Neuronal stem cell (in vitro differentiated cells): ENCODE data around the gene FCER2. TPM values are rescaled to one million over a fixed set of nuclear protein-coding genes. Genes with fewer than 3 reads are reported as not detected.

Experiments used
- DNase-seq: peaks from one replicate; pipeline ENCODE4 v3.0.0-alpha.2; 2013; ENCODE audit warnings: low spot score
- H2AFZ ChIP-seq: one replicate; pipeline ENCODE4 v1.6.1; 2013; ENCODE audit warnings: mild to moderate bottlenecking, low read length, inconsistent platforms
- H2AK5ac ChIP-seq: 2 replicates; pipeline ENCODE4 v1.6.1; 2013; ENCODE audit warnings: low read depth, mild to moderate bottlenecking, inconsistent platforms, low read length, moderate library complexity, mixed read lengths
- H2BK120ac ChIP-seq: 2 replicates; pipeline ENCODE4 v1.6.1; 2013; ENCODE audit warnings: low read depth, mild to moderate bottlenecking, inconsistent platforms, low read length, moderate library complexity, mixed read lengths
- H2BK12ac ChIP-seq: one replicate; pipeline ENCODE4 v1.6.1; 2013; ENCODE audit warnings: low read length, inconsistent platforms
- H2BK15ac ChIP-seq: 2 replicates; pipeline ENCODE4 v1.6.1; 2013; ENCODE audit warnings: mild to moderate bottlenecking, low read length, inconsistent platforms, mixed read lengths
- H2BK5ac ChIP-seq: one replicate; pipeline ENCODE4 v1.6.1; 2013; ENCODE audit warnings: inconsistent platforms, mild to moderate bottlenecking, low read length, moderate library complexity
- H3K14ac ChIP-seq: one replicate; pipeline ENCODE4 v1.6.1; 2013; ENCODE audit warnings: low read length, inconsistent platforms
- H3K18ac ChIP-seq: 2 replicates; pipeline ENCODE4 v1.6.1; 2013; ENCODE audit warnings: low read length, inconsistent platforms
- H3K23ac ChIP-seq: 2 replicates; pipeline ENCODE4 v1.6.1; 2013; ENCODE audit warnings: low read depth, mild to moderate bottlenecking, mixed read lengths, low read length, inconsistent platforms; ENCODE audit not compliant: poor library complexity
- H3K27ac ChIP-seq: replicated peaks from 3 replicates; pipeline ENCODE4 v1.5.1; 2013; ENCODE audit warnings: low read length, inconsistent platforms
- H3K27me3 ChIP-seq, 3 experiments: 2 replicates each; pipeline ENCODE4 v1.6.1; 2013; ENCODE audit warnings: low read length in 3 of 3, mild to moderate bottlenecking in 2 of 3, inconsistent platforms in 1 of 3, low read depth in 1 of 3, mixed read lengths in 1 of 3, moderate library complexity in 1 of 3; ENCODE audit not compliant: control insufficient read depth in 3 of 3, insufficient read depth in 3 of 3
- H3K36me3 ChIP-seq, 2 donors: replicated peaks in 1 of 2; 2 replicates each; pipeline ENCODE4 v1.6.1; 2013; ENCODE audit warnings: low read length in 2 of 2; ENCODE audit not compliant: control insufficient read depth in 2 of 2, insufficient read depth in 2 of 2
- H3K4ac ChIP-seq: 2 replicates; pipeline ENCODE4 v1.6.1; 2013; ENCODE audit warnings: inconsistent platforms, mild to moderate bottlenecking, low read length, moderate library complexity
- H3K4me1 ChIP-seq, 2 donors: 1 replicate in 1 of 2; 2 replicates in 1 of 2; pipeline ENCODE4 v1.6.1; 2013; ENCODE audit warnings: low read length in 2 of 2, low read depth in 1 of 2; ENCODE audit not compliant: control insufficient read depth in 2 of 2, insufficient read depth in 1 of 2
- H3K4me2 ChIP-seq: one replicate; pipeline ENCODE4 v1.6.1; 2013; ENCODE audit warnings: mild to moderate bottlenecking, low read length, inconsistent platforms; ENCODE audit not compliant: insufficient read depth, poor library complexity, severe bottlenecking
- H3K4me3 ChIP-seq, 2 donors: 2 replicates each; pipeline ENCODE4 v1.5.1; 2013; ENCODE audit warnings: low read length in 2 of 2, mild to moderate bottlenecking in 2 of 2, inconsistent platforms in 1 of 2, moderate library complexity in 1 of 2
- H3K79me1 ChIP-seq: one replicate; pipeline ENCODE4 v1.6.1; 2013; ENCODE audit warnings: low read depth, mild to moderate bottlenecking, inconsistent platforms, low read length, moderate library complexity
- H3K9ac ChIP-seq: one replicate; pipeline ENCODE4 v1.6.1; 2013; ENCODE audit warnings: mild to moderate bottlenecking, low read depth, low read length, inconsistent platforms; ENCODE audit not compliant: poor library complexity
- H3K9me3 ChIP-seq, 2 donors: replicated peaks in 1 of 2; 2 replicates each; pipeline versions ENCODE3 to v1.6.1; 2013; ENCODE audit warnings: low read length in 2 of 2, mild to moderate bottlenecking in 2 of 2, inconsistent platforms in 1 of 2, low read depth in 1 of 2, mixed read lengths in 1 of 2, moderate library complexity in 1 of 2; ENCODE audit not compliant: control insufficient read depth in 2 of 2, insufficient read depth in 1 of 2
- H4K8ac ChIP-seq: one replicate; pipeline ENCODE4 v1.6.1; 2013; ENCODE audit warnings: low read depth, mild to moderate bottlenecking, inconsistent platforms, low read length, moderate library complexity
- H4K91ac ChIP-seq: one replicate; pipeline ENCODE4 v1.6.1; 2013; ENCODE audit warnings: low read length, low read depth, mild to moderate bottlenecking, inconsistent platforms; ENCODE audit not compliant: poor library complexity
- WGBS, 2 donors: extraction: QIAGEN DNeasy Blood & Tissue Kit; methylation state at CpG; one replicate each; pipeline ENCODE4 v1.1.7; 2013; ENCODE audit warnings: missing lambda C conversion rate in 2 of 2, mixed read lengths in 1 of 2; ENCODE audit not compliant: insufficient read length in 2 of 2, insufficient replicate concordance in 1 of 2; ENCODE audit errors: extremely low coverage in 2 of 2; 5-methylcytosine and 5-hydroxymethylcytosine counted together
- polyA plus RNA-seq, 2 experiments: library from polyadenylated mRNA; stranded (reverse); fragments of 200-250 nt; gene quantifications; one replicate each; pipeline ENCODE4 v1.2.3, GENCODE V29; 2013

FCER2 gene
- polyA plus RNA-seq (2013, experiment 1 of 2), result 0.03 TPM
- not detected for polyA plus RNA-seq (2013, experiment 2 of 2)

GRCh38 chr19:7701654-7702457 is at the start of gene FCER2:
Gene FCER2 (minus strand): TSS chr19:7702131. CDS start chr19:7699760, 2,371 bp downstream.
- no peaks in the 10 kb centered on the region for H3K9me3 ChIP-seq
- no peak for DNase-seq

GRCh38 chr19:7751157-7751783 is 49.3 kb upstream of the FCER2 start:
- Histone ChIP-seq H3K18ac (no peak overlapping the region), H2BK15ac (no peak overlapping the region), H4K8ac (peak overlapping the region; percentile 48), H3K9ac (no peak overlapping the region), H3K79me1 (no peaks in the 10 kb centered on the region), H3K36me3 (no peaks in the 10 kb centered on the region), H3K4ac (no peak overlapping the region), H2AK5ac (no peak overlapping the region), H3K4me3 (no peak overlapping the region), H2BK5ac (no peak overlapping the region), H3K27me3 (no peaks in the 10 kb centered on the region), H2AFZ (no peak overlapping the region), H3K9me3 (peaks cover 0 to 3% of the 10 kb centered on the region in 2 donors), H3K27ac (no peak overlapping the region), H2BK12ac (peak overlapping the region; percentile 22), H3K4me2 (no peak overlapping the region), H3K23ac (peak overlapping the region; percentile 80), H4K91ac (peak overlapping the region; percentile 85), H2BK120ac (no peak overlapping the region), H3K14ac (no peak overlapping the region), H3K4me1 (no peaks in the 10 kb centered on the region)
- no peak for DNase-seq
- WGBS, 2 donors, result no CpG with 5 or more reads among the region's 12 CpGs

More at GRCh38 chr19:7701654-7702457, at the start of gene FCER2:
- H3K23ac ChIP-seq, result no peak within 1 kb of the TSS
- H4K8ac ChIP-seq, result no peak within 1 kb of the TSS
- no peaks in the 10 kb centered on the region for H3K4me1 ChIP-seq
- no peaks in the 10 kb centered on the region for H3K36me3 ChIP-seq
- H3K27ac ChIP-seq, result no peak within 1 kb of the TSS
- no peak within 1 kb of the TSS for H3K18ac ChIP-seq
- H2AFZ ChIP-seq, result no peak within 1 kb of the TSS
- H3K27me3 ChIP-seq, result peaks cover 0 to 20% (median 2%) of the 10 kb centered on the region in 3 experiments
- H2BK12ac ChIP-seq, result no peak within 1 kb of the TSS
- no peak within 1 kb of the TSS for H4K91ac ChIP-seq
- H2BK120ac ChIP-seq, result no peak within 1 kb of the TSS
- no peak within 1 kb of the TSS for H3K4ac ChIP-seq
- no peak within 1 kb of the TSS for H3K9ac ChIP-seq
- no peak within 1 kb of the TSS for H2BK15ac ChIP-seq
- H2BK5ac ChIP-seq, result no peak within 1 kb of the TSS
- H3K79me1 ChIP-seq, result peaks cover 3% of the 10 kb centered on the region
- H3K4me2 ChIP-seq, result no peak within 1 kb of the TSS
- no peak within 1 kb of the TSS for H2AK5ac ChIP-seq
- no peak within 1 kb of the TSS for H3K4me3 ChIP-seq
- no CpG with 5 or more reads among the region's 20 CpGs for WGBS, 2 donors
- H3K14ac ChIP-seq, result no peak within 1 kb of the TSS

DNA sequence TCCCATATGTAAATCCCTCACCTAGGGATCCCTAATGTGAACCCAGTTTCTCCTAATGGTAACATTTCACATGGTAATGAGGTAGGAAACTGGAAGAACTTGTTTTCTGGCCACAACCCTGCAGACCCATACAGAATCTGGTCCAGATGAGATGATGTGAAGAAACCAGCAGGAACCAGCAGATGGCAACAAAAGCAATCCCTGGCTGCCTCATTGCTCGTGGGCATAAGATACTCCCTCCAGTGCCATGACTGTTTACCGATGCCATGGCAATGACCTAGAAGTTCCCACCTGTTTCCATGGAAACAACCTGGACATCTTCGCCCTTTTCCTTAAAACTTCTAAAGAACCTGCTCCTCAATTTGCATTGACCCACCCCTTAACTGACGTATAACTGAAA is 46.8 kb upstream of the FCER2 start:
- no peaks in the 10 kb centered on the region for H3K36me3 ChIP-seq
- no peak overlapping the region for H2AK5ac ChIP-seq
- peaks cover 0 to 3% of the 10 kb centered on the region in 2 donors for H3K9me3 ChIP-seq
- H3K4me2 ChIP-seq, result no peak overlapping the region
- WGBS, 2 donors, result no CpG with 5 or more reads among the region's 4 CpGs
- no peak overlapping the region for H3K14ac ChIP-seq
- H3K4me1 ChIP-seq, result no peaks in the 10 kb centered on the region
- no peak for DNase-seq
- H3K9ac ChIP-seq, result no peak overlapping the region
- no peak overlapping the region for H2AFZ ChIP-seq
- peaks cover 0 to 3% (median 0%) of the 10 kb centered on the region in 3 experiments for H3K27me3 ChIP-seq
- no peak overlapping the region for H3K23ac ChIP-seq
- no peak overlapping the region for H4K91ac ChIP-seq
- no peak overlapping the region for H3K4ac ChIP-seq
- no peak overlapping the region for H2BK5ac ChIP-seq
- H2BK15ac ChIP-seq, result no peak overlapping the region
- H3K4me3 ChIP-seq, result no peak overlapping the region
- no peak overlapping the region for H2BK12ac ChIP-seq
- no peak overlapping the region for H3K27ac ChIP-seq
- no peak overlapping the region for H3K18ac ChIP-seq
- no peak overlapping the region for H4K8ac ChIP-seq
- no peaks in the 10 kb centered on the region for H3K79me1 ChIP-seq
- no peak overlapping the region for H2BK120ac ChIP-seq

DNA sequence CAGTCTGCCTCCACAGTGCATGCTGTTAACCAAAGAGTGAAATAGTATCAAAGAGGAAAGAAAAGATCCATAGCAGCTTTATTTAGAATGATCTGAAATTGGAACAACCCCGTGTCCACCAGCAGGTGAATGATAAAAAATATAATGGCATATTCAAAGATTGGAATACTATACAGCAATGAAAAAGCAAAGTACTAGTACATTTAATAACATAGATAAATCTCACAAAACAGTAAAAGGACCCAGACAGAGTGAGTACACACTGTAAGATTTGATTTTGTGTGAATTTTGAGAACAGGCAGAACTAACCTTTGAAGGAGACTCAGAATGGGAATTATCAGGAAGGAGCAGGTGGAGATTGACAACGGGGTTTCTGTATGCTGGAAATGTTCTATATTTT is 46.2 kb upstream of the FCER2 start:
- Histone ChIP-seq H3K4me3 (no peak overlapping the region), H3K79me1 (no peaks in the 10 kb centered on the region), H4K8ac (no peak overlapping the region), H3K9me3 (peaks cover 0 to 3% of the 10 kb centered on the region in 2 donors), H2AFZ (no peak overlapping the region), H3K4ac (no peak overlapping the region), H4K91ac (no peak overlapping the region), H3K14ac (no peak overlapping the region), H2AK5ac (no peak overlapping the region), H3K18ac (no peak overlapping the region), H2BK5ac (no peak overlapping the region), H3K27me3 (peaks cover 0 to 3% (median 0%) of the 10 kb centered on the region in 3 experiments), H3K23ac (no peak overlapping the region), H3K36me3 (no peaks in the 10 kb centered on the region), H3K4me1 (no peaks in the 10 kb centered on the region), H2BK15ac (no peak overlapping the region), H3K9ac (no peak overlapping the region), H3K4me2 (no peak overlapping the region), H2BK12ac (no peak overlapping the region), H2BK120ac (no peak overlapping the region), H3K27ac (no peak overlapping the region)
- no peak for DNase-seq
- no CpG with 5 or more reads among the region's 2 CpGs for WGBS, 2 donors
